Transverse colon (tissue), 4 donors: ENCODE data around the gene TNFRSF25. TPM values are rescaled to one million over a fixed set of nuclear protein-coding genes. Genes with fewer than 3 reads are reported as not detected.

Source experiments
- DNase-seq: peaks from one replicate; pipeline ENCODE4 v3.0.0-alpha.2; 2019
- H3K27ac ChIP-seq, 4 donors: fragments of 200-600 bp; sonication (generic); 2 replicates each; pipeline ENCODE4 v1.5.1; 2016 to 2018; ENCODE audit warnings: inconsistent platforms in 4 of 4
- H3K27me3 ChIP-seq: fragments of 200-600 bp; sonication (generic); 2 replicates; pipeline ENCODE4 v1.5.1; 2017; ENCODE audit warnings: inconsistent platforms
- H3K36me3 ChIP-seq, 4 donors: fragments of 200-600 bp; sonication (generic); 2 replicates each; pipeline ENCODE4 v1.5.1; 2017 to 2019; ENCODE audit warnings: inconsistent platforms in 4 of 4
- H3K4me1 ChIP-seq, 4 donors: fragments of 200-600 bp; sonication (generic); 2 replicates each; pipeline ENCODE4 v1.5.1; 2017 to 2020; ENCODE audit warnings: inconsistent platforms in 4 of 4
- H3K4me3 ChIP-seq, 4 donors: fragments of 200-600 bp; sonication (generic); 1 replicate in 1 of 4; 2 replicates in 3 of 4; pipeline versions ENCODE4 v1.5.1 to v1.6.1; 2017 to 2019; ENCODE audit warnings: inconsistent platforms in 4 of 4
- H3K9me3 ChIP-seq, 2 donors: fragments of 200-600 bp; sonication (generic); 2 replicates each; pipeline ENCODE4 v1.5.1; 2017 to 2019; ENCODE audit warnings: inconsistent platforms in 2 of 2
- EP300 ChIP-seq: sonication (generic); formaldehyde crosslinking; IDR thresholded peaks from one replicate; pipeline ENCODE4 v1.6.1; 2017; ENCODE audit warnings: antibody characterized with exemption, low read depth
- POLR2A ChIP-seq: fragments of 450-650 bp; IDR thresholded peaks from one replicate; pipeline ENCODE4 v1.6.1; 2016; ENCODE audit warnings: antibody characterized with exemption, mild to moderate bottlenecking, moderate library complexity
- POLR2AphosphoS5 ChIP-seq, 3 donors: sonication (generic); formaldehyde crosslinking; IDR thresholded peaks; one replicate each; pipeline ENCODE4 v1.6.1; 2016; ENCODE audit warnings: antibody characterized with exemption in 3 of 3
- WGBS, 2 donors: methylation state at CpG; one replicate each; pipeline ENCODE4 v1.1.5; 2018; ENCODE audit warnings: low coverage in 1 of 2; 5-methylcytosine and 5-hydroxymethylcytosine counted together
- in situ Hi-C, 4 donors: fragments of 200-750 bp; cut with MboI; loops; one replicate each; pipeline versions ENCODE4 v1.15.0 to v1.15.1; 2017; ENCODE audit warnings: low sequenced_read_pairs in 3 of 4, low pct_ligation_motif_present in 1 of 4, low pct_unique_long_range_greater_than_20kb in 1 of 4
- intact Hi-C: fragments of 100-400 bp; cut with DNase I; formaldehyde crosslinking; loops from one replicate; pipeline ENCODE4 v1.15.1; 2023; ENCODE audit warnings: low total_unique reads
- total RNA-seq, 4 donors: library from RNA; depleted of rRNA; stranded (reverse); fragments of >200 nt; gene quantifications; one replicate each; pipeline ENCODE4 v1.1.0, GENCODE V29; 2016
- TF ChIP-seq, protein P1 (sequence below), 5 experiments: fragments of 200-600 bp in 3 of 5; fragments of 450-650 bp in 2 of 5; sonication (generic) in 3 of 5; IDR thresholded peaks; 1 replicate in 2 of 5; 2 replicates in 3 of 5; pipeline ENCODE4 v1.5.1; 2016 to 2017; ENCODE audit warnings: antibody characterized with exemption in 5 of 5, inconsistent platforms in 3 of 5, mild to moderate bottlenecking in 2 of 5, moderate library complexity in 1 of 5

The TNFRSF25 gene
- total RNA-seq, 4 donors from 2014 or later = 38.9 to 55.3 (median 45.0) TPM

DNA sequence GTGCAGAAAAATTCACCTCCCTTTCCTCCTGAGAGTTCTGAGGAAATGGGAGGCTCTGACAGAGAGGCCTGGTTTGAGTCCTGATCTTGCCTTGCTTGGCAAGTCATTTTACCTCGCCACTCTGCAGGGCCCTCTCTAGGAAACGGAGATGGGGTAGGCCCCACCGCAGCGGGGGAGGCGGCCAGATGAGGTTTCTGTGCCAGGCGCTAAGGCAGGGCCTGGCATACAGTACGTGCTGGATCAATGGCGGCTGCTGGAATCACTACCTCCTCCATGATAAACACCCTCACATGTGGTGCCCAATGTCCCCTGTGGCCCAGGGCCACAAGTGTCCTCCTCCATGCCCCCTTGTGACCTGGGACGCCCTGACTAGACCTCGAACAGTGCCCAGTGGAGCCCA lies 26.0 kb upstream of the TNFRSF25 start:
- 88% methylated on average over 10 of the region's 10 CpGs; no CpG with 5 or more reads in 1 of the 2 donors for WGBS, 2 donors
- intact Hi-C loops = no loop called here
- H3K9me3 ChIP-seq = no peaks in the 10 kb centered on the region
- no peaks in the 10 kb centered on the region for H3K36me3 ChIP-seq
- TF ChIP-seq POLR2AphosphoS5 (IDR thresholded peaks at IDR 0.05) (no peak), EP300 (no peak), POLR2A (no peak)
- TF ChIP-seq, protein P1, sequence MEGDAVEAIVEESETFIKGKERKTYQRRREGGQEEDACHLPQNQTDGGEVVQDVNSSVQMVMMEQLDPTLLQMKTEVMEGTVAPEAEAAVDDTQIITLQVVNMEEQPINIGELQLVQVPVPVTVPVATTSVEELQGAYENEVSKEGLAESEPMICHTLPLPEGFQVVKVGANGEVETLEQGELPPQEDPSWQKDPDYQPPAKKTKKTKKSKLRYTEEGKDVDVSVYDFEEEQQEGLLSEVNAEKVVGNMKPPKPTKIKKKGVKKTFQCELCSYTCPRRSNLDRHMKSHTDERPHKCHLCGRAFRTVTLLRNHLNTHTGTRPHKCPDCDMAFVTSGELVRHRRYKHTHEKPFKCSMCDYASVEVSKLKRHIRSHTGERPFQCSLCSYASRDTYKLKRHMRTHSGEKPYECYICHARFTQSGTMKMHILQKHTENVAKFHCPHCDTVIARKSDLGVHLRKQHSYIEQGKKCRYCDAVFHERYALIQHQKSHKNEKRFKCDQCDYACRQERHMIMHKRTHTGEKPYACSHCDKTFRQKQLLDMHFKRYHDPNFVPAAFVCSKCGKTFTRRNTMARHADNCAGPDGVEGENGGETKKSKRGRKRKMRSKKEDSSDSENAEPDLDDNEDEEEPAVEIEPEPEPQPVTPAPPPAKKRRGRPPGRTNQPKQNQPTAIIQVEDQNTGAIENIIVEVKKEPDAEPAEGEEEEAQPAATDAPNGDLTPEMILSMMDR (IDR thresholded peaks at IDR 0.05) = no peak
- no peak overlapping the region for H3K4me3 ChIP-seq
- H3K4me1 ChIP-seq = peaks cover 7 to 38% (median 30%) of the 10 kb centered on the region in 4 donors
- no peak overlapping the region for H3K27ac ChIP-seq
- in situ Hi-C loops = loop anchor here in 3 of 4 donors (25.0 kb wide), 1 partner anchor 145 kb away; no protein-coding TSS in a partner anchor
- no peak for DNase-seq
- peaks cover 16% of the 10 kb centered on the region for H3K27me3 ChIP-seq

DNA sequence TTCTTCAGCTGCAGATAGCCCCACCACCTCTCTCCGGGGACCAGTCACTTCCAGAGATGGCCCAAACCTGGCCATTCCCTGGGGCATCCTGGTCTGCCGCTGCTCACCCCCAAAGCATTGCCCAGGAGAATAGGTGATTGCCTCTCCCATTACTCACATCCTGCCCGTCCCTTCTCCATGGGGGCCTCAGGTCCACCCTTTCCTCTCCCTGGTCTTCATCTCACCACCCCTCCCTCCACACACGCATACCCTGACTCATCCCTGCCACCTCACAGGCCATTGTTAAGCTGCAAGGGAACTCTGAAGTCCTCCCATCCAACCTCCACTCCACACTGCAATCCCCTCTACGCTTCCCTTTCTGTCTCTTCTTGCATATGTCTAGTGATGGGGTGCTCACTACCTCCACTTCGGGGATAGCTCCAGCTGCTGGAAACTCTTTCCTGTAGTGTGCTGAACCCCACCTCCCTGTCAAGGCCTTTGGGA lies 25.5 kb upstream of the TNFRSF25 start, which contains the start of gene PLEKHG5:
Gene PLEKHG5 (minus strand): TSS at position 188 of the 483 bp plus-strand sequence. CDS start 14,096 bp downstream, outside the sequence.
- no peak for DNase-seq

DNA sequence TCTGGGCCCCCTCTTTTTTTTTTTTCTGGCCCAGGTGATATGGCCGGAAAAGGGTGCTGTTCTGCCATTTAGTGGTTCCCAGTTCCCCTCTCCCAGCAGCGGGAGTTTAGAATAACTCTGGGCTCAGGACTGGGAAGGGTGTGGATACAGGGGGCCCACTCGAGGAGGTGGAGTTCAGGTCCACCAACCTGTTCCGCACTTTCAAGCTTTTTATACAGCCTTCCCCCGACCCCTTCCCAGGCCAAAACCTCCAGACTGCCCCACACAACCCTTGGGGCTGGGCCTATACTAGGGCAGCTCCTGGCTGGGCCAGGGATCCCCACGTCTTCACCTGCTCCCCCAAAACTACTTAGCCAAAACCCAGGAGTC lies 25.1 kb upstream of the TNFRSF25 start:
- H3K4me3 ChIP-seq = peak overlapping the region; percentile 51 to 90 (median 60)
- H3K9me3 ChIP-seq = no peaks in the 10 kb centered on the region
- H3K4me1 ChIP-seq = peaks cover 7 to 36% (median 28%) of the 10 kb centered on the region in 4 donors
- TF ChIP-seq EP300 (no peak), POLR2A (no peak), POLR2AphosphoS5 (IDR thresholded peaks at IDR 0.05) (no peak)
- TF ChIP-seq, protein P1 (IDR thresholded peaks at IDR 0.05) = no peak
- intact Hi-C loops = no loop called here
- in situ Hi-C loops = loop anchor here in 3 of 4 donors (25.0 kb wide), 1 partner anchor 146 kb away; no protein-coding TSS in a partner anchor
- DNase-seq = no peak
- no peaks in the 10 kb centered on the region for H3K36me3 ChIP-seq
- H3K27me3 ChIP-seq = peaks cover 10% of the 10 kb centered on the region
- peak overlapping the region; percentile 75 to 87 (median 80) for H3K27ac ChIP-seq
- 35 to 36% methylated on average over 3 to 6 of the region's 6 CpGs for WGBS, 2 donors

More for the DNA sequence above, 25.5 kb upstream of the TNFRSF25 start, which contains the start of gene PLEKHG5:
- Histone ChIP-seq H3K27ac (peak within 1 kb of the TSS; percentile 75 to 87 (median 80)), H3K4me3 (peak within 1 kb of the TSS; percentile 51 to 90 (median 60)), H3K4me1 (peaks cover 7 to 36% (median 26%) of the 10 kb centered on the region in 4 donors), H3K9me3 (no peaks in the 10 kb centered on the region), H3K36me3 (no peaks in the 10 kb centered on the region), H3K27me3 (peaks cover 11% of the 10 kb centered on the region)
- TF ChIP-seq, protein P1 (IDR thresholded peaks at IDR 0.05) = no peak
- TF ChIP-seq POLR2AphosphoS5 (IDR thresholded peaks at IDR 0.05) (no peak), EP300 (no peak), POLR2A (no peak)
- intact Hi-C loops = no loop called here
- WGBS, 2 donors = 76 to 77% methylated on average over 3 to 6 of the region's 6 CpGs
- in situ Hi-C loops = loop anchor here in 3 of 4 donors (25.0 kb wide), 1 partner anchor 146 kb away; no protein-coding TSS in a partner anchor

DNA sequence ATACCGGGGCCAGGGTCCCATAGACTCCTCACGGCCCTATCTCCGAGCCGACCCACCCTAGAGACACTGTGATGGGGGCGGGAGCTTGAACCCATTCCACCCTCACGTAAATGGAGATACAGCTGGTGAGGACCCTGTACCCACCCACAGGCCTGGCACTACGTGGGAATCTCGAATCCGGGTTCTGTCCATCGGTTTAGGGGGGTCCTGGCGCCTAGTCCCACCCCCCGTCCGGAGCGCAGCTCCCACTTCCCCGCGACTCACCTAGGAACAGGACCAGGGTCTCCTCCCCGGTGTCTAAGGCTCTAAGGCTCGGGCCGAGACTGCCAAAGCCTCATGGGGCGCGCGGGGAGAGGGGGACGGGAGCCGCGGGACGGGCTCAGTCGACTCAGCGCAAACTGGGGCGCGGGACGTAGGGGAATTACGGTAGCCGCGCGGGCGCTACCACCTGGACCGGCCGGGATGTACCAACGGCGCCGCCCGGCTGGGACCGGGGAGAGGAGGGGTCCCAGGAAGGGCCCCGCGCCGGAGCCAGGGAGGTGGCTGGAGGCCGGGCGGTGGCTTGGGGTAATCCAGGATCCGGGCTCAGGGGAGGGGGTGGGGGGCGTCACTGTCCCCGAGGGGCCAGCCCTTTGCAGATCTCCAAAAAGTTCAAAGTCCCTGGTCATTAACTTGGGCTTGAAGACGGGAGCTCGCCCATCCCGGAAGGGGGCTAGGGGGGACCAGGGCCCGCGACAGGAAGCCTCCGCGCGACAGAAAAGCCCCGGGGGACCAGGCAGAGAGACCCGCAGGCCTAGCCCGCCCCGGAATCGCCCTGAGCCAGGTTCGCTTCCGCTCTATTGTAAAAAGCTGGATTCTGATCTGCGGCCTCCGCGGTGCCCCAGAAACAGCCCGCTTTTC lies 24.5 kb upstream of the TNFRSF25 start:
- TF ChIP-seq, protein P1 (IDR thresholded peaks at IDR 0.05) = peak in 3 of 5 experiments; percentile 1 to 35 (median 14)
- peak; percentile 38 for TF ChIP-seq POLR2A
- TF ChIP-seq POLR2AphosphoS5 (IDR thresholded peaks at IDR 0.05) = peak in 1 of 3 donors; percentile 46
- no peak for TF ChIP-seq EP300
- intact Hi-C loops (no loop called here), in situ Hi-C loops (loop anchor here in 3 of 4 donors (25.0 kb wide), 1 partner anchor 147 kb away; no protein-coding TSS in a partner anchor)
- WGBS, 2 donors = 6 to 14% methylated on average over 7 to 30 of the region's 70 CpGs
- no peaks in the 10 kb centered on the region for H3K36me3 ChIP-seq
- peaks cover 10% of the 10 kb centered on the region for H3K27me3 ChIP-seq
- H3K4me3 ChIP-seq = peak overlapping the region; percentile 51 to 90 (median 60)
- peak overlapping the region; percentile 75 to 87 (median 80) for H3K27ac ChIP-seq
- no peaks in the 10 kb centered on the region for H3K9me3 ChIP-seq
- H3K4me1 ChIP-seq = peaks cover 7 to 43% (median 34%) of the 10 kb centered on the region in 4 donors
- peak; percentile 84 for DNase-seq
